WI38 (cell line): ENCODE results near the gene TUBGCP2.

Experiments
- H3K4me3 ChIP-seq: 2 replicates; pipeline ENCODE4 v1.5.1; 2011; ENCODE audit warnings: low read depth, mild to moderate bottlenecking, control low read depth, low read length
- CTCF ChIP-seq: IDR thresholded peaks from 2 replicates; pipeline ENCODE4 v1.5.1; 2012; ENCODE audit warnings: low read depth, mild to moderate bottlenecking, control low read depth, low read length

Gene TUBGCP2, protein sequence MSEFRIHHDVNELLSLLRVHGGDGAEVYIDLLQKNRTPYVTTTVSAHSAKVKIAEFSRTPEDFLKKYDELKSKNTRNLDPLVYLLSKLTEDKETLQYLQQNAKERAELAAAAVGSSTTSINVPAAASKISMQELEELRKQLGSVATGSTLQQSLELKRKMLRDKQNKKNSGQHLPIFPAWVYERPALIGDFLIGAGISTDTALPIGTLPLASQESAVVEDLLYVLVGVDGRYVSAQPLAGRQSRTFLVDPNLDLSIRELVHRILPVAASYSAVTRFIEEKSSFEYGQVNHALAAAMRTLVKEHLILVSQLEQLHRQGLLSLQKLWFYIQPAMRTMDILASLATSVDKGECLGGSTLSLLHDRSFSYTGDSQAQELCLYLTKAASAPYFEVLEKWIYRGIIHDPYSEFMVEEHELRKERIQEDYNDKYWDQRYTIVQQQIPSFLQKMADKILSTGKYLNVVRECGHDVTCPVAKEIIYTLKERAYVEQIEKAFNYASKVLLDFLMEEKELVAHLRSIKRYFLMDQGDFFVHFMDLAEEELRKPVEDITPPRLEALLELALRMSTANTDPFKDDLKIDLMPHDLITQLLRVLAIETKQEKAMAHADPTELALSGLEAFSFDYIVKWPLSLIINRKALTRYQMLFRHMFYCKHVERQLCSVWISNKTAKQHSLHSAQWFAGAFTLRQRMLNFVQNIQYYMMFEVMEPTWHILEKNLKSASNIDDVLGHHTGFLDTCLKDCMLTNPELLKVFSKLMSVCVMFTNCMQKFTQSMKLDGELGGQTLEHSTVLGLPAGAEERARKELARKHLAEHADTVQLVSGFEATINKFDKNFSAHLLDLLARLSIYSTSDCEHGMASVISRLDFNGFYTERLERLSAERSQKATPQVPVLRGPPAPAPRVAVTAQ

GRCh38 chr10:133308421-133309099, at the start of gene TUBGCP2, which contains the start of gene ZNF511:
TUBGCP2 (minus strand) TSS chr10:133308872; CDS start chr10:133302941, 5,931 bp downstream.
ZNF511 (plus strand) TSS chr10:133308914; CDS start chr10:133308944, 30 bp downstream.
- peak; percentile 18; the same call in 1 of the 2 replicates for TF ChIP-seq CTCF
- H3K4me3 ChIP-seq, result peak within 1 kb of the TSS; percentile 95

GRCh38 chr10:133357285-133358161, 48.9 kb upstream of the TUBGCP2 start, which contains the start of gene FUOM:
FUOM (minus strand) TSS chr10:133358019; CDS start chr10:133358007, 12 bp downstream.
- H3K4me3 ChIP-seq, result peak within 1 kb of the TSS; percentile 57
- no peak for TF ChIP-seq CTCF

- H3K4me3 ChIP-seq, result peak overlapping the region; percentile 57
- no peak for TF ChIP-seq CTCF
Measured at GRCh38 chr10:133356549-133357284, 48.0 kb upstream of the TUBGCP2 start.

GRCh38 chr10:133355991-133356390, 47.3 kb upstream of the TUBGCP2 start:
- no peak overlapping the region for H3K4me3 ChIP-seq
- TF ChIP-seq CTCF, result no peak

GRCh38 chr10:133355266-133355665, 46.6 kb upstream of the TUBGCP2 start:
- H3K4me3 ChIP-seq, result no peak overlapping the region

More at GRCh38 chr10:133355266-133355665, 46.6 kb upstream of the TUBGCP2 start:
- no peak for TF ChIP-seq CTCF
